Measurements from ENCODE around the gene TGFB2.

GRCh38 chr1:218345673-218346390, 696 bp downstream of the TGFB2 start:
- TF ChIP-seq EZH2 (IDR thresholded peaks at IDR 0.05; ENCODE audit: insufficient read depth, poor library complexity, severe bottlenecking) (no peak), EZH2phosphoT487 (IDR thresholded peaks at IDR 0.05; ENCODE audit: insufficient read depth, low read depth) (no peak)

All from GM23248 (cell line).